ENCODE results near the gene SPIB.
"Not testable (repeated sequence)": the region's sequence is repeated elsewhere in the genome, so short reads cannot be mapped to it uniquely, and the experiment has no call there.

SPIB gene

DNA sequence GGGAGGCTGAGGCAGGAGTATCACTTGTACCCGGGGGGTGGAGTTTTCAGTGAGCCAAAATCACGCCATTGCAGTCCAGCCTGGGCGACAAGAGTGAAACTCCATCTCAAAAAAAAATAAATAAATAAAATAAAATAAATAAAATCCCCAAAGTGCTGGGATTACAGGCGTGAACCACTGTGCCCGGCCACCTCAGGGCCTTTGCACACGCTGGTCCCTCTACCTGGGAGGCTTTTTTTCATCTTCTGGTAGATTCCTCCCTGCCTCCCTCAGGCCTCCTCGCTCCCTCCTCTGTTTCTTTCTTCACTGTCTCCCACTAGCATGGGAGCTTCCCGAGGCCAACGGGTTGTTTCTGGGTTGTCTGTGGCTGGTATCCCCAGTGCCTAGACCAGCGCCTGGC, 29.0 kb downstream of the SPIB start:
- no peak for DNase-seq

DNA sequence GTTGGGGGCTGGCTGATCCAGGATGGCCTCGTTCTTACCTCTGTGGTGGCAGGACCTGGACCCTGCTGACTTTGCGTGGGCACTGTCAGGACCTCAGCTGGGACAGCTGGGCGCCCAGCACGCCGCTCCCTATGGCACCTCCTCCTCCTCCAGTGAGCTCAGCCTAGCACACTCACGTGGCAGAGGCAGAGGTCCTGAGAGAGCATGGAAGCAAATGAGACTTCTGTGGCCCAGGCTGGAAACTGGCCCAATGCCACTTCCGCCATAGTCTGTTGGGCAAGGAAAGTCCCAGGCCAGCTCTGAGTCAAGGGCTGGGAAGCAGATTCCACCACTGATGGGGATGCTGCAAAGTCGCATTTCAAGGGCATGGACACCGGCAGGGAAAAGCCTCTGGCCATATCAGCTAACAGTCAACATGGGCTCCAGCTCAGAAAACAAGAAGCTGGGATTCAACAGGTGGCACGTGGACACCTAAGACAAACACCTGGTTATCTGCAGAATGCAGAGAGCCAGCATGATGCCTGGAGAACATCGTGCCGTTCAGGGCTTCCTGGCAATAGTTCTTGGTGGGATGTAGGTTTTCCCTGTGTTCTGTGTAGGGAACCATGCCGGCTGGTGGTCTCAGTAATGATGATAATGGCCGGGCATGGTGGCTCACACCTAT, 30.6 kb downstream of the SPIB start:
- DNase-seq, result no peak

DNA sequence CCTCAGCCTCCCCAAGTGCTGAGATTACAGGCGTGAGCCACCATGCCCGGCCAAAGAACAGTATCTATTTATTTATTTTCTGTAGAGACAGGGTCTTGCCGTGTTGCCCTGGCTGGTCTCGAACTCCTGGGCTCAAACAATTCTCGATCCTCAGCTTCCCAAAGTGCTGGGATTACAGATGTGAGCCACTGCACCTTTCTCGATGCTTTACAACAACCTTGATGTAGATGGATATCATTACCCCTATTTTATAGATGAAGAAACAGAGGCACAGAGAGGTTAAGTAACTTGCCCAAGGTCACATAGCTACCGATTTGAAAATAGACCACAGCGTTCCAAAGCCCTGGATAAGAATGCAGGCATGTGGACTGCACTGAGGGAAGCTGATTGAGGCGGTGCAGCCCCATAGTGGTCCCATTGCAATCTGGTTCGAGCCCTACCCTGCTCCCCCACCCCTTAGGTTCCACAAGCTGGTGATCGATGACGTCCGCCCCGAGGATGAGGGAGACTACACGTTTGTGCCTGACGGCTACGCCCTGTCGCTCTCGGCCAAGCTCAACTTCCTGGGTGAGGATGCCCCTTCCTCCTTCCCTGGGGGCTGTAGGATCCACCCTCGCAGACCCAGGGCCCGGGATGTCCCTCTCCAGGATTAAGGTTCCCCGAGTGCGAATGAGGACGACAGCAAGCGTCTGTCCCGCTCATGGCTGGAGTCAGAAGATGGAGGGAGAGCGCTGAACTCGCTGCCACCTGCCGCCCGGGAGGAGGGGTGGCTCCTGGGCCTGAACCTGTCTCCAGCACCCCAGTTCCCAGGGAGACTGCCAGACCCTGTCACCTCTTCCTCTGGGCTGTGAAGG, 31.9 kb downstream of the SPIB start:
- no peak for DNase-seq

GRCh38 chr19:50451223-50451534, 32.4 kb downstream of the SPIB start:
- DNase-seq, result no peak

GRCh38 chr19:50453243-50453642, 34.5 kb downstream of the SPIB start:
- no peak for DNase-seq

GRCh38 chr19:50455992-50456391, 37.3 kb downstream of the SPIB start:
- no peak for DNase-seq

DNA sequence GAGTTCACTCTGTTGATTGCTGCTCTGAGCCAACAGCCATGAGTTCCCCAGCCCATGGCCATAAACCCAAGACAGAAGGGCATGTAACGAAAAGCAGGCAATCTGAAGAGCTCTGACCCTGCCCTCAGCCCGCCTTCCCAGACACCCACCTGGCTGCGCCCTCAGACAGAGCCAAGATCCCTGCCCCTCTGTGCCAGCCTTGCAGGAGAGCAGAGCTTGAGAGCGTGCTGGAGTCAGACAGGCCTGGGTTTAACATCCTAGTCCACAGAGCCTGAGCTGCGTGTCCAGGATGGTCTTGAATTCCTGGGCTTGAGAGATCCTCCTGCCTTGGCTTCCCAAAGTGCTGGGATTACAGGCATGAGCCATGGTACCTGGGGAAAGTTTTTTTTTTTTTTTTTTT, 38.6 kb downstream of the SPIB start:
- no peak for DNase-seq

DNA sequence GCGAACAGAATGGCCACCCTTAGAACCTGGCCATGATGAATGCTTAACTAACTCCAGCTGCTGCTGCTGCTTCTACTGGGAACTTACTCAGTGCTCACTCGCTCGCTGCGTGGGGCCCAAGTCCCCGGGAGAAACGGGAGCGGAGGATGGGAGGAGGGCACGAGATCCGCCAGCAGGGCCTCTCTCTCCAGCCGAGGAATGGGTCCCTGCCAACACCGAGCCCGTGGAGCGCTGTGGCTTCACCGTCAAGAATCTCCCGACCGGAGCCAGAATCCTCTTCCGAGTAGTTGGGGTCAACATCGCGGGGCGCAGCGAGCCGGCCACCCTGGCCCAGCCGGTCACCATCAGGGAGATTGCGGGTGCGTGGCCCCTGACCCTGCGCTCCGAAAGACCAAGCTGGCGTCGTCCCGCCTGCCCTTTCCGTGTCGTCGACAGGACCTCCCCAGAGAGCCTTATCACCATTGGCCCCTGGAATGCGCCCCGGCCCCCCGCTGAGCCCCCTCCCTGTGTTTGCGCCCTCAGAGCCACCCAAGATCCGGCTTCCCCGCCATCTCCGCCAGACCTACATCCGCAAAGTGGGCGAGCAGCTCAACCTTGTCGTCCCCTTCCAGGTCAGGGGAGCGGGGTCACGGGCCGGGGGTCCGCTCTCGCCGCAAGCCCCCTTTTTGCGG, 39.8 kb downstream of the SPIB start:
- DNase-seq, result no peak

DNA sequence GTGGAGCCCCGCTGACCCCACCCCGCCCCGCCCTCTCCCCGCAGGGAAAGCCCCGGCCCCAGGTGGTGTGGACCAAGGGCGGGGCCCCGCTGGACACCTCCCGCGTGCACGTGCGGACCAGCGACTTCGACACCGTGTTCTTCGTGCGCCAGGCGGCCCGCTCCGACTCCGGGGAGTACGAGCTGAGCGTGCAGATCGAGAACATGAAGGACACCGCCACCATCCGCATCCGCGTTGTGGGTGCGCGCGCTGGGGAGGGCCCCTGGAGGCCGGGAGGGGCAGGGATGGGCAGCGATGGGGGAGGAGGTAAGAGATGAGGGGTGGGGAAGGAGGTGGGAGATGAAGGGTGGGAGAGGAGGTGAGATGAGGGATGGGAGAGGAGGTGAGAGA, 40.3 kb downstream of the SPIB start:
- DNase-seq, result no peak

GRCh38 chr19:50459638-50460037, 40.9 kb downstream of the SPIB start:
- no peak for DNase-seq

- DNase-seq, result no peak
Observed at GRCh38 chr19:50460161-50460765, 41.5 kb downstream of the SPIB start.

- DNase-seq, result peak; percentile 35
Observed at GRCh38 chr19:50461066-50461875, 42.5 kb downstream of the SPIB start.

GRCh38 chr19:50462970-50463369, 44.2 kb downstream of the SPIB start:
- no peak for DNase-seq

- DNase-seq, result no peak
Observed at GRCh38 chr19:50464348-50464747, 45.6 kb downstream of the SPIB start.

DNA sequence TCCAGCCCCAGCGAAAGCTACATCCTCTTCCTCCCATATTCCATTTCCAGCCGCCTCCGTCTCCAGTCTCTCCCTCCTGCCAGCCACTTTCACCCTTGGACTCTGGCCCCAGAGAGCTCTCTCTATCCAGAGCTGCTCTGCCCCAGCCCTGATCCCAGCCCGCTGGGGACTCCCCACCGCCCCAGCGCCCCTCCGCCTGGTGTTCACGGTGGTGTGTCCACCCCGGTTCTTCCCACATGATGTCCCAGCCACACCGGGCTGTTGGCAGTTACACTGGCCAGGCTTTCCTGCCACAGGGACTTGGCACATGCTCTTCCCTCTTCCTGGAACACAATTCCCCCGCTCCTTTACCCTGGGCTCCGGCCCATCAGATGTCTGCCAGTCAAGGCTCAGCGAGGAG, 46.3 kb downstream of the SPIB start:
- DNase-seq, result no peak

- DNase-seq, result peak; percentile 92
Observed at GRCh38 chr19:50465986-50466705, 47.4 kb downstream of the SPIB start.

DNA sequence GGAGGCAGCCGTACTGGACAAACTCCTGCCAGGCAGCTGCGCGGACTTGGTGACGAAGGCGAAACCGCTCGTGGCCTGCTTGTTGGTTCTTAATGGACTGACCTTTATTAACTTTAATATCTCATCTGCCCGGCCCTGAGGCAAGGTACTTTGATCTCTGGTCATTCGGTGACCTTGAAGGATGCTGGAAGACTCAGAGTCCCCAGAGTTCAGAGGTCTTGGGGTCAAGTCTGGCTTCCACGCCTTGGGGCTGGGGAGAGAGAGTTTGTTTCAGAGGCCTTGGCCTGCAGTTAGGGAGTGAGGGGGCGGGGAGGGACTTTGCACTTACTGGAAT, 47.9 kb downstream of the SPIB start:
- no peak for DNase-seq

DNA sequence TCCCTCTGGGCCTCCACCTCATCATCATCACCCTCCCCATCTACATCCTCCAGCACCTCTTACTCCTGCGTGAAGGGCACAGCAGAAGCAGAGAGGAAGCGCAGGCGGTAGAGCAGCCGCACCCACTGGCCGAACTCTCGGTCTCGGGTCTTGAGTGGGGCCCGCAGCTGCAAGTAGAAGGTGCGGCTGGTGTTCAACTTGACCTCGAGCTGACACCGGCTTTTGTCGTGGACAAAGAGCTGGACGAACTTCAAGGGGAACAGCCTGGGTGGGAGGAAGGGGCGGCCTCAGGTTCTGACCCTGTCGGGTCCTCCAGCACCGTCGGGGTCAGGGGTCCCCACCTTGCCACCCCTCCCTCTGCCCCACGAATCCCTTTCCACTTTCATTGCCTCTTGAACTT, 48.8 kb downstream of the SPIB start:
- no peak for DNase-seq

DNA sequence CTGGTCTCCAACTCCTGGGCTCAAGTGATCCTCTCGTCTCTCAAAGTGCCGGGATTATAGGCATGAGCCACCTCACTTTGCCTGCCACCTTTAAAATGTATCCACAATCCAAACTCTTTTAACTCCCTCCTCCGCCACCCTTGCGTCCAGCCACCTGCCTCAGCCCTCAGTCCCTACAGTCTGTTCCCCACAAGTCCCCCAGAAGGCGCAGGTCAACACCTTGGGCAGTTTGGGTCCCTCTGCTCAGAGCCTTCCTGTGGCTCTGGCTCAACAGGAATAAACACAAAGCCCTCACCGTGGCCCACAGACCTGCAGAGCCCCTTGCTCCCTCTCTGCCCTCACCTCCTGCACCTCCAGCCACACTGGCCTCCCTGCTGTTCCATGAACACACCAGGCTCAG, 50.1 kb downstream of the SPIB start:
- DNase-seq, result no peak

- DNase-seq, result not testable (repeated sequence)
Observed at GRCh38 chr19:50473336-50473735, 54.6 kb downstream of the SPIB start.

DNA sequence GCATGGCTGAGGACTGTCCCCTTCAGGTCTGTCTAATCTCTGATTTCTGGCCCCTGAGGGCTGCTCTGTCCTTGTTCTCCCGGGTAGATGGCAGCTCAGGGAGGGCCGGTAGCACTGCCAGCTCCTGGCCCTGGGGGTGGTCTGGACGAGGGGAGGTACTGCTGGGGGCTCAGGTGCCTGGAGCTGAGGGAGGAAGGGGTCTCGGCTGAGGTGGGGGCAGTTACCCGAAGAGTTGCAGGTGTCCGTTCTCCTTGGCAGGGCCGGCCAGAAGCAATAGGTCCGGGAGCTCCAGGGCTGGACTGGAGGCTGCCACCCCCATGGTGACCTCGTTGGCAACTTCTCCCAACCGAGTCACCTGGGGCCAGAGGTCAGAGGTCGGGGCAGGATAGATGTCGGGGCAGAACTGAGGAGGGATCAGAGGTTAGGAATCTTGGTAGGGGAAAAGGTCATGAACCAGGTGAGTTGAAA, 56.4 kb downstream of the SPIB start:
- no peak for DNase-seq

- DNase-seq, result no peak
Observed at GRCh38 chr19:50475736-50476223, 57.0 kb downstream of the SPIB start.

Data from DMS79 (cell line).